Coronary artery (tissue), 2 donors: ENCODE measurements around the gene IL1A.

ENCODE experiments used
- DNase-seq: peaks from one replicate; pipeline ENCODE4 v3.0.0-alpha.2; 2017; ENCODE audit warnings: low spot score
- H3K27ac ChIP-seq, 2 donors: fragments of 200-600 bp; sonication (generic); one replicate each; pipeline ENCODE4 v1.5.1; 2016 to 2019
- H3K4me3 ChIP-seq: fragments of 200-600 bp; sonication (generic); 2 replicates; pipeline ENCODE4 v1.5.1; 2016; ENCODE audit warnings: mild to moderate bottlenecking, moderate library complexity
- TF ChIP-seq, protein P1 (sequence below): fragments of 200-600 bp; sonication (generic); IDR thresholded peaks from one replicate; pipeline ENCODE4 v1.5.1; 2019; ENCODE audit warnings: antibody characterized with exemption

IL1A gene

DNA sequence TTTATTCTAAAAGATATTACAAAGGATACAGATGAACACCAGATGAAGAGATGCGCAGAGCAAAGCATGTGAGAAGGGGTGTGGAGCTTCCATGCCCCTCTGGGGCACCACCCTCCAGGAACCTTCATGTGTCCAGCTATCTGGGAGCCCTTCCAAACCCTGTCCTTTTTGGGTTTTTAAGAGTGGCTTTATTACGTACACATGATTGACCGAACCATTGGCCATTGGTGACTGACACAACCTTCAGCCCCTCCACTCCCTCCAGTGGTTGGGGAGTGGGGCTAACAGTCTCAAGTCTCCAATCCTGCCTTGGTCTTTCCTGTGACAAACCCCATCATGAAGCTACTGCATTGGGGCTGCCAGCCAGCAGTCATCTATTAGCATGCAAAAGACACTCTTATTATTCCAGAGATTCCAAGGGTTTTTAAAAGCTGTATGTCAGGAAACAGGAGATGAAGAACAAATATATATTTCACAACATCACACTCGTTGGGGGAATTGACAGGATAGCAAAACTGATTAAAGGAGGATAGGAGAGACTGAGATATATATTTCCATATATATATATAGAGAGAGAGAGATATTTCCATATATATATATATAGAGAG, 32.9 kb upstream of the IL1A start:
- TF ChIP-seq, protein P1, sequence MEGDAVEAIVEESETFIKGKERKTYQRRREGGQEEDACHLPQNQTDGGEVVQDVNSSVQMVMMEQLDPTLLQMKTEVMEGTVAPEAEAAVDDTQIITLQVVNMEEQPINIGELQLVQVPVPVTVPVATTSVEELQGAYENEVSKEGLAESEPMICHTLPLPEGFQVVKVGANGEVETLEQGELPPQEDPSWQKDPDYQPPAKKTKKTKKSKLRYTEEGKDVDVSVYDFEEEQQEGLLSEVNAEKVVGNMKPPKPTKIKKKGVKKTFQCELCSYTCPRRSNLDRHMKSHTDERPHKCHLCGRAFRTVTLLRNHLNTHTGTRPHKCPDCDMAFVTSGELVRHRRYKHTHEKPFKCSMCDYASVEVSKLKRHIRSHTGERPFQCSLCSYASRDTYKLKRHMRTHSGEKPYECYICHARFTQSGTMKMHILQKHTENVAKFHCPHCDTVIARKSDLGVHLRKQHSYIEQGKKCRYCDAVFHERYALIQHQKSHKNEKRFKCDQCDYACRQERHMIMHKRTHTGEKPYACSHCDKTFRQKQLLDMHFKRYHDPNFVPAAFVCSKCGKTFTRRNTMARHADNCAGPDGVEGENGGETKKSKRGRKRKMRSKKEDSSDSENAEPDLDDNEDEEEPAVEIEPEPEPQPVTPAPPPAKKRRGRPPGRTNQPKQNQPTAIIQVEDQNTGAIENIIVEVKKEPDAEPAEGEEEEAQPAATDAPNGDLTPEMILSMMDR: no peak
- Histone ChIP-seq H3K27ac (no peak overlapping the region), H3K4me3 (no peak overlapping the region)
- no peak for DNase-seq

DNA sequence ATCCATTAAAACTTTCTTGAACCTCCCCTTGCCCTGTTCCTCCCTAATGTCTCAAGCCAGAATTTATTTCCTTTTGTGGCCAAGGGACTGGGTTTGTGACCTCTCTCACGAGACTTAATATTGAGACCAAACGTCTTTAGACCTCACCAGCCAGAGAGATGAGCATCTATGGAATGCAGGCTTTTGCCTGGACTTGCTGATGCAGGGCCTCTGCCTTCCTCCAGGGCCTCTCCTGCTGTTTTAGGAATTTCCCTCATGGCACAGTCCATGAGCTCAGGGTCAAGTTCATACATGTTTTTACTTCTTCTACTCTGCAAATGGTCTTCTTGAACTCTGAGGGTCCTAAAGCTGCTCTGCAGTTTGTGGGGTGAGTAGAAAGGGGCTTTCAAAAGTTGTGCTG, 30.0 kb upstream of the IL1A start:
- no peak overlapping the region for H3K27ac ChIP-seq

DNA sequence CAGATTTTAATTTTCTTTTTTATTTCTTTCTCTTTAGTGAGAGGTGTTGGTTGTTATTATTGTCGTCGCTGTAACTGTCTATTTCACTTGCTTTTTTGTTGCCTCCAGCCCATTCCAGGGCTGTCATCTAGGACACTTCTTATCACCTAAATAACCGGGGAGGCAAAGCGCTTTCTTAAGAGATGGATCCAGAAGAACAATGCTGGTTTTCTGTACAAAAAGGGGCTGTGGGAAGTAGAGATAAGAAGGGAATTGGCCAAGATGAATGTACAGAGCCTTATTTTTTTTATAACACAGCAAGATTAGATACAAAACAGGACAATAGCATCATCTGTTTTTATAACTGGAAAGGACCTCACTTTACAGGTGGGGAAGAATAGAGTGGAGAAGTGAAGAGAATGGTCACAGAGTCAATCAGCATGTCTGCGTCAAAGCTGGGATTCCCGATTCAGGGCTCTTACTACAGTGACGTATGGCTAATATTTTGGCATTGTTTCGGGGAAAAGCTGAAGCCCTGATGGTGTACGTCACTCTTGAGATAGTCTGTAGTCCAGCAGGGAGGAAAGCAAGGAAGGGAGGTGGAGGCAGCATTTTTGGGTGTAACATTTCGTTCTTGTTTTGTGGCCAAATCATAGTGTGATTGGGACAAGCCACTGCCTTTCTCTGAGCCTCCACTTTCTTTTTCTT, 29.1 kb upstream of the IL1A start:
- DNase-seq: no peak
- TF ChIP-seq, protein P1: no peak
- Histone ChIP-seq H3K27ac (no peak overlapping the region), H3K4me3 (no peak overlapping the region)

More for the DNA sequence above, 30.0 kb upstream of the IL1A start:
- TF ChIP-seq, protein P1: no peak
- no peak overlapping the region for H3K4me3 ChIP-seq
- no peak for DNase-seq

DNA sequence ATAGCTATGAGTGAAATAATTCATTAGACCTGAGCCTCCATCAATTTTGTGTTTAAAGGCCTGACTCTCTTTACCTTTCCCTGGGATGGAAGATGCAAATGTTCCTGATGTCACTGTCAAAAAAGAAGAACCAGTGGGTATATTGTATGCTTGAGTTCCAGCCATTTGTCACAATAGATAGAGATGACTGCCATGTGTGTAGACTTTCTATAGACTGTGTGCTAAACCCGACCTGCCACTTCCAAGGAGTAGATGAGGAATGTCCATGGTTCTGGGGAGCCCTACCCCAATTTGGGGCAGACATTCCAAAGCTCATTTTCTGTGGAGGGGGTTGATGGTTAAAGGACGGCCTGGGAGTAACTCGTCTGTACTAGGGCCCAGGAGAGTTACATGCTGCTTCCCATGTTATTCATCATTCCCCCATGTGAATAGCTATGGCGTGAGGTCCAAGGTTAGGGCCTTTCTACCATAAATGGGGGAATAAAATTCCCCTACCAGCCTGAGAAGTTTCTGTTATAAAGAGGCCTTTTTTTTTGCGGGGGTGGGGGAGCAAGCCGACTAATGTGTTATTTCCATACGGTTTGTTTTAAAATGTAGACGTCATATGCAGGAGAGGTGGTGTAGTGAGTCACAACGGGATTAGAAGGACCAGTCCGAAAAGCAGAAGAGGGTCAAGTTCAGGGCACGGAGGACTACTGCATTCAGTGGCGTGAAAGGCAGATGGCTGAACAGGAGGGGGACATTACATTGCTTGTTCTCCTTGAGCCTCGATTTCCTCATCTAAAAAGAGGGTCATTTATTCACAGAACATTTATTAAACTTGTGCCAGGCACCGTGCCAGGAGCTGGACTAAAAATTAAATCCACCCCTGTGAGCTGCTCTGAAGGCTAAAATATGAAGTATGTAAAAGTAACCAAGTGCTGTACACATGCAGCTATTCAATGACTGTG, 28.3 kb upstream of the IL1A start:
- DNase-seq: no peak
- Histone ChIP-seq H3K27ac (no peak overlapping the region), H3K4me3 (no peak overlapping the region)
- TF ChIP-seq, protein P1: no peak

DNA sequence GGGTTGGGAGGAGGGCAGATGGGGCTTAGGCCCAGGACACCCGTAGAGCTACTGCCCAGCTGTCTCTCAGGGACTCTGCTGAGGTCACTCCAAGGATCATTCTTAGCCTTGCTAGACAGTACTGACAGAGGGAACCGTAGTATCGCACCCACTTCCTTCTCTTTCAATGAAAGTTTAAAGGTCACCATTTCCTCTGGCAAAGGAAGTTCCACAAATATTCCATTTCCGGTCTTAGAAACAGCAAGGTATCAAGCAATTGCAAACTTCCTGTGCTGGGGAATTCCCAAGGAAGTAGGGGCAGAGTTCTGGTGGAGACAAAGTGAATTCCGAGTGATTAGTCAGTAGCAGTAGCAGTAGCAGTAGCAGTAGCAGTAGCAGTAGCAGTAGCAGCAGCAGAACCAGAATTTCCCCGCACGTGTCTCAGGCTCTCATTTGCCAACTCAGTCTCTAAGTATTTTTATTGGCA, 27.6 kb upstream of the IL1A start:
- Histone ChIP-seq H3K27ac (no peak overlapping the region), H3K4me3 (no peak overlapping the region)
- TF ChIP-seq, protein P1: no peak
- DNase-seq: no peak

DNA sequence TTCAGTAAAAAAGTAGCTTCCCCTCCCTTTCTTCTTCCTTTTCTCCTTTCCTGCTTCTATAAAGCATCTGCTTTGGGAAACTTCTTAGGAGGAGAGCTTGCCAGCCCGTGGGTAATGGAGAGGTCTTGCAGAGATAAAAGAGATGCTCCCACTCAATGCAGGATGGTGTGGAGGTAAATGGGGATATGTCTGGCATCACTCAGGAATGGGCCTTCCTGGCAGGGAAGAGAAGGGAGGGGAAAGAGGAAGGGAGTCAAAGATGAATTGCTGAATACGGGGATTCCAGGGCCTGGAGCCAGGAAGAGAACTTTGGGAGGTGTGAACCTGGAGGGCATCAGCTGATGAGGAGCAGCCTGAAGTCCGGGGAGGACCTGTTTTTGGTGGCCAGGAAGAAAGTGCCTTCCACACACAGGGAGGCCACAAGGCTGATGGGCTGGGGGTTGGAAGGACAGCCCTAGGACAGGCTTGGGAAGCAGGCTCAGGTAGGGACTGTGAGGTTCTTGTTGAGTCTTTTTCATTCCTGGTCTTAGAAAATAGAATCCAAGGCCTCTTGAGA, 27.1 kb upstream of the IL1A start:
- Histone ChIP-seq H3K4me3 (no peak overlapping the region), H3K27ac (no peak overlapping the region)
- TF ChIP-seq, protein P1: no peak
- DNase-seq: no peak
